A549 (cell line): ENCODE results near the gene SEL1L3. TPM values are rescaled to one million over a fixed set of nuclear protein-coding genes. Genes with fewer than 3 reads are reported as not detected.

Experiments
- ATAC-seq, 2 experiments: fragments of 200-7000 bp in 1 of 2; fragments of >200 bp in 1 of 2; cut with Nextera tagmentation in 1 of 2; cut with Tn5 transposase in 1 of 2; 3 replicates each; pipeline versions ENCODE4 v1.8.0 to v1.9.1; 2018 to 2020; ENCODE audit warnings: mild to moderate bottlenecking in 1 of 2, moderate library complexity in 1 of 2
- CTCF ChIA-PET: fragments of 300-600 bp; sonication (Branson Sonifier 250); formaldehyde crosslinking; extraction: SDS; loops from one replicate; lab custom pipeline; 2021; ENCODE audit warnings: antibody characterized with exemption, inconsistent platforms; lab: Yijun Ruan, JAX
- POLR2A ChIA-PET: fragments of 350-600 bp; formaldehyde crosslinking; extraction: SDS; loops from one replicate; lab custom pipeline; 2021; ENCODE audit warnings: antibody characterized with exemption, inconsistent platforms; lab: Yijun Ruan, JAX
- DNase-seq, 2 experiments: peaks; one replicate each; pipeline versions ENCODE4 v3.0.0 to v3.0.0-alpha.2; 2011 to 2016; ENCODE audit warnings: low read depth in 1 of 2, low spot score in 1 of 2
- FAIRE-seq: peaks from 2 replicates; lab custom pipeline; 2011; peaks lifted over from hg19 to GRCh38; lab: Jason Lieb, UNC
- H3K27ac ChIP-seq, 2 experiments: fragments of >200 bp; sonication (Bioruptor Twin); formaldehyde crosslinking; 3 replicates each; pipeline ENCODE4 v1.5.1; 2016 to 2017
- H3K4me1 ChIP-seq: fragments of >200 bp; sonication (Bioruptor Twin); formaldehyde crosslinking; 3 replicates; pipeline ENCODE4 v1.6.1; 2016
- H3K4me2 ChIP-seq: fragments of >200 bp; sonication (Bioruptor Twin); formaldehyde crosslinking; 3 replicates; pipeline ENCODE4 v1.6.1; 2016
- H3K4me3 ChIP-seq: fragments of >200 bp; sonication (Bioruptor Twin); formaldehyde crosslinking; 3 replicates; pipeline ENCODE4 v1.5.1; 2016
- H3K9me3 ChIP-seq: fragments of >200 bp; sonication (Bioruptor Twin); formaldehyde crosslinking; 3 replicates; pipeline ENCODE4 v1.6.1; 2016
- ATOH8 ChIP-seq: fragments of 250-450 bp; sonication (Bioruptor Pico); IDR thresholded peaks from 2 replicates; pipeline ENCODE4 v1.5.0; 2020; ENCODE audit warnings: low read depth, mild to moderate bottlenecking, moderate library complexity
- BCL3 ChIP-seq: fragments of >200 bp; sonication (Bioruptor Twin); formaldehyde crosslinking; IDR thresholded peaks from 3 replicates; pipeline ENCODE4 v1.6.1; 2016
- BHLHE40 ChIP-seq: IDR thresholded peaks from 2 replicates; pipeline ENCODE4 v1.6.1; 2012; ENCODE audit warnings: low read depth, low read length, inconsistent platforms
- CHD4 ChIP-seq: fragments of 200-600 bp; sonication (generic); IDR thresholded peaks from 2 replicates; pipeline ENCODE4 v1.6.1; 2016; ENCODE audit warnings: antibody characterized with exemption, mild to moderate bottlenecking, borderline replicate concordance
- EHF ChIP-seq: fragments of 250-450 bp; sonication (Bioruptor Pico); IDR thresholded peaks from 2 replicates; pipeline ENCODE4 v1.5.0; 2020; ENCODE audit warnings: mild to moderate bottlenecking
- EHMT2 ChIP-seq: fragments of 200-600 bp; sonication (generic); IDR thresholded peaks from 2 replicates; pipeline ENCODE4 v1.6.1; 2016; ENCODE audit warnings: antibody characterized with exemption, low read depth, mild to moderate bottlenecking, moderate library complexity
- ELK1 ChIP-seq: fragments of 150-350 bp; IDR thresholded peaks from 2 replicates; pipeline ENCODE4 v1.6.1; 2014; ENCODE audit warnings: low read depth, mild to moderate bottlenecking, low read length
- ESRRA ChIP-seq: fragments of 150-350 bp; IDR thresholded peaks from 2 replicates; pipeline ENCODE4 v1.6.1; 2014; ENCODE audit warnings: mild to moderate bottlenecking, low read length, borderline replicate concordance
- GATA3 ChIP-seq: IDR thresholded peaks from 2 replicates; pipeline ENCODE4 v1.6.1; 2012; ENCODE audit warnings: borderline replicate concordance
- HEYL ChIP-seq: fragments of 250-450 bp; sonication (Bioruptor Pico); IDR thresholded peaks from 2 replicates; pipeline ENCODE4 v1.8.0; 2021; ENCODE audit warnings: mild to moderate bottlenecking, moderate library complexity
- HOXB13 ChIP-seq: fragments of 250-450 bp; sonication (Bioruptor Pico); IDR thresholded peaks from 2 replicates; pipeline ENCODE4 v1.5.0; 2020; ENCODE audit warnings: low read depth, mild to moderate bottlenecking, moderate library complexity
- HOXB5 ChIP-seq: fragments of 250-450 bp; sonication (Bioruptor Pico); IDR thresholded peaks from 2 replicates; pipeline ENCODE4 v1.5.0; 2020; ENCODE audit warnings: mild to moderate bottlenecking, moderate library complexity
- KDM1A ChIP-seq: fragments of 200-600 bp; sonication (generic); IDR thresholded peaks from 2 replicates; pipeline ENCODE4 v1.6.1; 2016; ENCODE audit warnings: low read depth, mild to moderate bottlenecking
- KDM5A ChIP-seq: fragments of 200-600 bp; sonication (generic); IDR thresholded peaks from 2 replicates; pipeline ENCODE4 v1.6.1; 2016; ENCODE audit warnings: antibody characterized with exemption, mild to moderate bottlenecking
- MAZ ChIP-seq: fragments of 150-350 bp; IDR thresholded peaks from 2 replicates; pipeline ENCODE4 v1.6.1; 2014; ENCODE audit warnings: antibody characterized with exemption, low read depth, low read length, borderline replicate concordance
- POLR2A ChIP-seq: IDR thresholded peaks from 2 replicates; pipeline ENCODE4 v1.6.1; 2012; ENCODE audit warnings: mild to moderate bottlenecking, low read length
- POLR2AphosphoS2 ChIP-seq: conservative IDR thresholded peaks from 2 replicates; pipeline ENCODE4 v1.6.1; 2012; ENCODE audit warnings: low read length, improper control_type of control experiment, inconsistent platforms
- RAD21 ChIP-seq, 2 experiments: fragments of >200 bp in 1 of 2; sonication (Bioruptor Twin) in 1 of 2; formaldehyde crosslinking in 1 of 2; IDR thresholded peaks in 1 of 2; conservative IDR thresholded peaks in 1 of 2; 2 replicates in 1 of 2; 3 replicates in 1 of 2; pipeline ENCODE4 v1.6.1; 2012 to 2018; ENCODE audit warnings: inconsistent platforms in 1 of 2
- RARB ChIP-seq: fragments of 250-450 bp; sonication (Bioruptor Pico); IDR thresholded peaks from 2 replicates; pipeline ENCODE4 v1.8.0; 2021; ENCODE audit warnings: mild to moderate bottlenecking, moderate library complexity
- RCOR1 ChIP-seq: fragments of 150-350 bp; IDR thresholded peaks from 2 replicates; pipeline ENCODE4 v1.6.1; 2014; ENCODE audit warnings: antibody characterized with exemption, low read length, low read depth
- RNF2 ChIP-seq: fragments of 200-600 bp; sonication (generic); IDR thresholded peaks from 2 replicates; pipeline ENCODE4 v1.6.1; 2016; ENCODE audit warnings: low read depth, mild to moderate bottlenecking, antibody characterized with exemption, moderate library complexity, borderline replicate concordance
- SMC3 ChIP-seq: fragments of >200 bp; sonication (Bioruptor Twin); formaldehyde crosslinking; IDR thresholded peaks from 3 replicates; pipeline ENCODE4 v1.6.1; 2018; ENCODE audit warnings: inconsistent platforms
- SREBF2 ChIP-seq: fragments of 450-650 bp; IDR thresholded peaks from 2 replicates; pipeline ENCODE4 v1.6.1; 2014; ENCODE audit warnings: mild to moderate bottlenecking, moderate library complexity
- TFCP2L1 ChIP-seq: fragments of 250-450 bp; sonication (Bioruptor Pico); IDR thresholded peaks from 2 replicates; pipeline ENCODE4 v1.5.0; 2021; ENCODE audit warnings: mild to moderate bottlenecking
- ZFP36 ChIP-seq: fragments of 450-650 bp; IDR thresholded peaks from 2 replicates; pipeline ENCODE4 v1.6.1; 2014; ENCODE audit warnings: borderline replicate concordance; ENCODE audit not compliant: partially characterized antibody
- ZSCAN20 ChIP-seq: fragments of 250-450 bp; sonication (Bioruptor Pico); IDR thresholded peaks from 2 replicates; pipeline ENCODE4 v1.8.0; 2022; ENCODE audit warnings: mild to moderate bottlenecking, moderate library complexity
- WGBS: methylation state at CpG from one replicate; pipeline ENCODE4 v1.1.6; 2017; ENCODE audit errors: missing lambda C conversion rate; 5-methylcytosine and 5-hydroxymethylcytosine counted together
- polyA plus RNA-seq, 4 experiments: library from polyadenylated mRNA; depleted of rRNA in 3 of 4; stranded (reverse); fragments of >200 nt; fragmentation: RNase III in 1 of 4; extraction: RNeasy Plus Mini Kit Qiagen cat#74134 plus additional on column Dnase treatment in 1 of 4; gene quantifications; 2 replicates in 3 of 4; 3 replicates in 1 of 4; pipeline ENCODE4 v1.2.3, GENCODE V29; 2011 to 2017
- TF ChIP-seq, protein P1 (sequence below): IDR thresholded peaks from 2 replicates; pipeline ENCODE4 v1.6.1; 2012

The SEL1L3 gene
- polyA plus RNA-seq, 2 of the 4 experiments (the other 2 are of a cell fraction): 26.1 to 27.0 TPM

DNA sequence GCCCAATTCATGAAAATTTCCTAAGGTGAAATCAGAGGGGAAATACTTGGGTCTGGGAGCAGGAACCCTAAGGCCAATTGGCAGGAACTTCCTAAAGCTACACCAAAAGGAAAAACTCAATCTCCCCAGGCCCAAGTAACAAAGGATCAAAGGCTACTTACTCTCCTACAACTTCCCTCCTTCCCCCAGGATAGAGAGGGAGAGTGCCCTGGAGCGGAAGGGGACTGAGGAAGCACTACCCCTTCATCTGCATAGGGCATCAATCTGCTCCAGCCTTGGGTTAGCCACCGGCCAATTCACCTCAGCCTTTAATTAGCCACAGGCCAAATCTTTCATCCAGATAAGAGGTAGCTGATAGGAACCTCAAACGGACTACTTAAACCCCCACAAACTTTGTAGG is 152.2 kb downstream of the SEL1L3 start:
- Histone ChIP-seq H3K9me3 (no peaks in the 10 kb centered on the region), H3K27ac (no peak overlapping the region), H3K4me2 (no peak overlapping the region), H3K4me1 (no peaks in the 10 kb centered on the region), H3K4me3 (no peak overlapping the region)
- TF ChIP-seq CHD4 (no peak), TFCP2L1 (CRISPR knock-in tag) (no peak), POLR2A (no peak), KDM1A (no peak), ELK1 (no peak)
- ATAC-seq: no peak
- FAIRE-seq: no peak
- no peak for DNase-seq
- WGBS: 74% methylated on average over 3 of the region's 3 CpGs
- ChIA-PET POLR2A (no interaction called here), CTCF (no interaction called here)

- CTCF ChIA-PET: interaction anchor here (1.0 to 1.1 kb wide), 2 partner anchors 9 to 64 kb away, joined by 3 to 4 read pairs; no protein-coding TSS in a partner anchor
These were observed 158.3 kb downstream of the SEL1L3 start for GRCh38 chr4:25704516-25704915.

GRCh38 chr4:25703731-25704388 is 158.9 kb downstream of the SEL1L3 start:
- POLR2A ChIA-PET: no interaction called here
- H3K4me3 ChIP-seq: no peak overlapping the region
- H3K4me1 ChIP-seq: no peaks in the 10 kb centered on the region
- H3K9me3 ChIP-seq: no peaks in the 10 kb centered on the region
- 51% methylated on average over 3 of the region's 3 CpGs for whole genome bisulfite sequencing
- H3K27ac ChIP-seq: no peak overlapping the region
- no peak for ATAC-seq
- no peak for DNase-seq
- FAIRE-seq: no peak
- CTCF ChIA-PET: interaction anchor here (0.7 to 1.1 kb wide), 3 partner anchors 9 to 64 kb away, joined by 3 to 4 read pairs (median 3); no protein-coding TSS in a partner anchor
- H3K4me2 ChIP-seq: no peak overlapping the region
- TF ChIP-seq SMC3 (no peak), HOXB5 (CRISPR knock-in tag) (no peak), EHMT2 (no peak), RNF2 (no peak), ZFP36 (no peak), HOXB13 (CRISPR knock-in tag) (no peak), RCOR1 (no peak), ATOH8 (CRISPR knock-in tag) (no peak), POLR2A (no peak), RARB (no peak), EHF (no peak), KDM5A (no peak), RAD21 (conservative IDR thresholded peaks at IDR 0.05 in 1 of 2, IDR thresholded peaks at IDR 0.05 in 1 of 2) (no peak), MAZ (no peak)
- TF ChIP-seq, protein P1, sequence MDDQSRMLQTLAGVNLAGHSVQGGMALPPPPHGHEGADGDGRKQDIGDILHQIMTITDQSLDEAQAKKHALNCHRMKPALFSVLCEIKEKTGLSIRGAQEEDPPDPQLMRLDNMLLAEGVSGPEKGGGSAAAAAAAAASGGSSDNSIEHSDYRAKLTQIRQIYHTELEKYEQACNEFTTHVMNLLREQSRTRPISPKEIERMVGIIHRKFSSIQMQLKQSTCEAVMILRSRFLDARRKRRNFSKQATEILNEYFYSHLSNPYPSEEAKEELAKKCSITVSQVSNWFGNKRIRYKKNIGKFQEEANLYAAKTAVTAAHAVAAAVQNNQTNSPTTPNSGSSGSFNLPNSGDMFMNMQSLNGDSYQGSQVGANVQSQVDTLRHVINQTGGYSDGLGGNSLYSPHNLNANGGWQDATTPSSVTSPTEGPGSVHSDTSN: no peak

More at GRCh38 chr4:25704516-25704915, 158.3 kb downstream of the SEL1L3 start:
- Histone ChIP-seq H3K4me2 (no peak overlapping the region), H3K4me1 (no peaks in the 10 kb centered on the region), H3K9me3 (no peaks in the 10 kb centered on the region), H3K27ac (no peak overlapping the region), H3K4me3 (no peak overlapping the region)
- ATAC-seq (no peak), DNase-seq (no peak)
- 28% methylated on average over 2 of the region's 2 CpGs for WGBS
- POLR2A ChIA-PET: no interaction called here
- TF ChIP-seq BCL3 (no peak), POLR2AphosphoS2 (no peak), KDM5A (no peak), ESRRA (no peak), HEYL (CRISPR knock-in tag) (no peak), EHMT2 (no peak), GATA3 (no peak), ZSCAN20 (CRISPR knock-in tag) (no peak), SREBF2 (no peak), BHLHE40 (no peak)
- TF ChIP-seq, protein P1: no peak
- TF ChIP-seq, all 56 proteins: peak for 0
- no peak for FAIRE-seq
